ENCODE data around the gene TFB1M. TPM values are rescaled to one million over a fixed set of nuclear protein-coding genes. Genes with fewer than 3 reads are reported as not detected.

TFB1M gene
- total RNA-seq, 4 donors from 2014 or later = 3.2 to 43.4 (median 16.5) TPM

GRCh38 chr6:155264693-155265320 lies 49.5 kb downstream of the TFB1M start:
- Histone ChIP-seq H3K27ac (peak overlapping the region in 3 of 4 donors; percentile 9 to 45 (median 42)), H3K36me3 (no peaks in the 10 kb centered on the region), H3K4me1 (peaks cover 0 to 3% (median 0%) of the 10 kb centered on the region in 4 donors), H3K9me3 (no peaks in the 10 kb centered on the region), H3K4me3 (no peak overlapping the region), H3K27me3 (no peaks in the 10 kb centered on the region)
- in situ Hi-C loops (cut with MboI; ENCODE audit: low pct_ligation_motif_present in 1 of 4, low pct_unique_long_range_greater_than_20kb in 1 of 4, low sequenced_read_pairs in 3 of 4) (loop anchor here in 1 of 4 donors (25.0 kb wide), 1 partner anchor 328 kb away; no protein-coding TSS in a partner anchor), intact Hi-C loops (cut with DNase I; ENCODE audit: low total_unique reads) (no loop called here)
- TF ChIP-seq POLR2AphosphoS5 (IDR thresholded peaks at IDR 0.05) (no peak), CTCF (IDR thresholded peaks at IDR 0.05) (no peak), POLR2A (IDR thresholded peaks at IDR 0.05) (no peak), EP300 (IDR thresholded peaks at IDR 0.05; ENCODE audit: low read depth) (no peak)
- 70 to 72% methylated on average over 4 to 7 of the region's 9 CpGs for WGBS, 2 donors (ENCODE audit: low coverage in 1 of 2)
- no peak for DNase-seq

GRCh38 chr6:155263373-155264063 lies 50.8 kb downstream of the TFB1M start, which contains the start of gene CLDN20:
Gene CLDN20, plus strand, starts transcription at chr6:155264013. Its CDS starts 11,707 bp downstream, at chr6:155275720.
- 90 to 91% methylated on average over 10 of the region's 10 CpGs for WGBS, 2 donors (ENCODE audit: low coverage in 1 of 2)
- Histone ChIP-seq H3K9me3 (no peaks in the 10 kb centered on the region), H3K27ac (peak within 1 kb of the TSS in 3 of 4 donors; percentile 9 to 45 (median 42)), H3K4me3 (no peak within 1 kb of the TSS), H3K4me1 (peaks cover 0 to 3% (median 0%) of the 10 kb centered on the region in 4 donors), H3K36me3 (peaks cover 0 to 10% (median 0%) of the 10 kb centered on the region in 4 donors), H3K27me3 (no peaks in the 10 kb centered on the region)
- intact Hi-C loops (cut with DNase I; ENCODE audit: low total_unique reads) (no loop called here), in situ Hi-C loops (cut with MboI; ENCODE audit: low pct_ligation_motif_present in 1 of 4, low pct_unique_long_range_greater_than_20kb in 1 of 4, low sequenced_read_pairs in 3 of 4) (loop anchor here in 1 of 4 donors (25.0 kb wide), 1 partner anchor 326 kb away; no protein-coding TSS in a partner anchor)
- no peak for TF ChIP-seq POLR2A (IDR thresholded peaks at IDR 0.05)
- no peak for DNase-seq

GRCh38 chr6:155262655-155263054 lies 51.6 kb downstream of the TFB1M start:
- WGBS, 2 donors (ENCODE audit: low coverage in 1 of 2) = 94 to 95% methylated on average over 4 of the region's 4 CpGs
- H3K4me3 ChIP-seq = no peak overlapping the region
- DNase-seq = no peak
- peaks cover 0 to 10% (median 0%) of the 10 kb centered on the region in 4 donors for H3K36me3 ChIP-seq
- intact Hi-C loops (cut with DNase I; ENCODE audit: low total_unique reads) (no loop called here), in situ Hi-C loops (cut with MboI; ENCODE audit: low pct_ligation_motif_present in 1 of 4, low pct_unique_long_range_greater_than_20kb in 1 of 4, low sequenced_read_pairs in 3 of 4) (loop anchor here in 1 of 4 donors (25.0 kb wide), 1 partner anchor 325 kb away; no protein-coding TSS in a partner anchor)
- no peaks in the 10 kb centered on the region for H3K9me3 ChIP-seq
- TF ChIP-seq CTCF (IDR thresholded peaks at IDR 0.05) (no peak), POLR2AphosphoS5 (IDR thresholded peaks at IDR 0.05) (no peak), EP300 (IDR thresholded peaks at IDR 0.05; ENCODE audit: low read depth) (no peak), POLR2A (IDR thresholded peaks at IDR 0.05) (no peak)
- no peaks in the 10 kb centered on the region for H3K27me3 ChIP-seq
- no peak overlapping the region for H3K27ac ChIP-seq
- peaks cover 0 to 3% (median 0%) of the 10 kb centered on the region in 4 donors for H3K4me1 ChIP-seq

- in situ Hi-C loops (cut with MboI; ENCODE audit: low pct_ligation_motif_present in 1 of 4, low pct_unique_long_range_greater_than_20kb in 1 of 4, low sequenced_read_pairs in 3 of 4) = loop anchor here in 1 of 4 donors (25.0 kb wide), 1 partner anchor 324 kb away; no protein-coding TSS in a partner anchor
Measured at GRCh38 chr6:155261111-155261900, 53.0 kb downstream of the TFB1M start.

More at GRCh38 chr6:155261111-155261900, 53.0 kb downstream of the TFB1M start:
- WGBS, 2 donors (ENCODE audit: low coverage in 1 of 2) = 94% methylated on average over 7 to 11 of the region's 11 CpGs
- H3K27ac ChIP-seq = no peak overlapping the region
- TF ChIP-seq EP300 (IDR thresholded peaks at IDR 0.05; ENCODE audit: low read depth) = no peak
- no peak for TF ChIP-seq POLR2A (IDR thresholded peaks at IDR 0.05)
- no peak for TF ChIP-seq POLR2AphosphoS5 (IDR thresholded peaks at IDR 0.05)
- no peak for TF ChIP-seq CTCF (IDR thresholded peaks at IDR 0.05)
- DNase-seq = no peak
- H3K4me3 ChIP-seq = no peak overlapping the region
- H3K4me1 ChIP-seq = peaks cover 0 to 3% (median 0%) of the 10 kb centered on the region in 4 donors
- peaks cover 0 to 14% (median 3%) of the 10 kb centered on the region in 4 donors for H3K36me3 ChIP-seq
- no peaks in the 10 kb centered on the region for H3K9me3 ChIP-seq
- no peaks in the 10 kb centered on the region for H3K27me3 ChIP-seq
- intact Hi-C loops (cut with DNase I; ENCODE audit: low total_unique reads) = no loop called here

Data from transverse colon (tissue), 4 donors.